T-cell (primary cell): Measurements from ENCODE around the gene LCP2. TPM values are rescaled to one million over a fixed set of nuclear protein-coding genes. Genes with fewer than 3 reads are reported as not detected.

Experiments used
- ATAC-seq, 4 experiments: fragments of 200-7000 bp in 3 of 4; fragments of 150-1000 bp in 1 of 4; cut with Tn5 transposase; replicated peaks in 1 of 4; 1 replicate in 3 of 4; 2 replicates in 1 of 4; pipeline ENCODE4 v1.10.0; 2021; ENCODE audit warnings: moderate library complexity in 3 of 4, mild to moderate bottlenecking in 2 of 4, moderate number of reproducible peaks in 1 of 4
- CTCF ChIA-PET, 2 donors: fragments of 300-600 bp; sonication (Branson Sonifier 250); formaldehyde crosslinking; loops; one replicate each; lab custom pipeline; 2022; ENCODE audit warnings: antibody characterized with exemption in 2 of 2; lab: Charles Lee
- POLR2A ChIA-PET, 2 donors: fragments of 300-600 bp; sonication (Branson Sonifier 250); formaldehyde crosslinking; loops; one replicate each; lab custom pipeline; 2022; ENCODE audit warnings: antibody characterized with exemption in 2 of 2; lab: Charles Lee
- DNase-seq, 35 experiments: peaks; one replicate each; pipeline versions ENCODE4 v3.0.0 to v3.0.0-alpha.2; 2013 to 2023
- H3K27ac ChIP-seq: one replicate; pipeline ENCODE4 v1.5.1; 2013; ENCODE audit warnings: low read length
- H3K27me3 ChIP-seq, 2 experiments: replicated peaks in 1 of 2; 1 replicate in 1 of 2; 2 replicates in 1 of 2; pipeline versions ENCODE4 v1.6.1 to v1.7.0; 2013; ENCODE audit warnings: low read length in 1 of 2, mixed read lengths in 1 of 2; ENCODE audit not compliant: control insufficient read depth in 2 of 2, insufficient read depth in 2 of 2; ENCODE audit errors: extremely low read depth in 1 of 2
- H3K36me3 ChIP-seq, 2 donors: 1 replicate in 1 of 2; 2 replicates in 1 of 2; pipeline versions ENCODE4 v1.6.1 to v1.7.0; 2013; ENCODE audit warnings: low read length in 1 of 2; ENCODE audit not compliant: control insufficient read depth in 2 of 2, insufficient read depth in 1 of 2; ENCODE audit errors: extremely low read depth in 1 of 2
- H3K4me1 ChIP-seq, 2 experiments: 1 replicate in 1 of 2; 2 replicates in 1 of 2; pipeline versions ENCODE4 v1.6.1 to v1.7.0; 2013; ENCODE audit warnings: low read length in 2 of 2, mixed read lengths in 1 of 2; ENCODE audit not compliant: insufficient read depth in 2 of 2, control insufficient read depth in 1 of 2; ENCODE audit errors: extremely low read depth in 1 of 2
- H3K4me3 ChIP-seq, 2 donors: 1 replicate in 1 of 2; 2 replicates in 1 of 2; pipeline versions ENCODE4 v1.5.1 to v1.7.0; 2013; ENCODE audit warnings: mild to moderate bottlenecking in 2 of 2, low read length in 1 of 2, moderate library complexity in 1 of 2; ENCODE audit not compliant: control insufficient read depth in 1 of 2; ENCODE audit errors: extremely low read depth in 1 of 2
- H3K9me3 ChIP-seq: 2 replicates; pipeline ENCODE4 v1.7.0; 2013
- H3K27ac Mint-ChIP-seq, 2 donors: one replicate each; pipeline ENCODE4 v1.8.0; 2020 to 2021; ENCODE audit warnings: mild to moderate bottlenecking in 2 of 2, mixed read lengths in 2 of 2
- H3K27me3 Mint-ChIP-seq, 2 donors: one replicate each; pipeline ENCODE4 v1.8.0; 2021 to 2022; ENCODE audit warnings: mixed read lengths in 2 of 2
- H3K36me3 Mint-ChIP-seq: one replicate; pipeline ENCODE4 v1.8.0; 2021; ENCODE audit warnings: mixed read lengths
- H3K4me1 Mint-ChIP-seq, 3 donors: one replicate each; pipeline ENCODE4 v1.8.0; 2020 to 2022; ENCODE audit warnings: mixed read lengths in 3 of 3, mild to moderate bottlenecking in 1 of 3
- H3K4me3 Mint-ChIP-seq, 3 donors: one replicate each; pipeline ENCODE4 v1.8.0; 2020 to 2022; ENCODE audit warnings: mild to moderate bottlenecking in 3 of 3, mixed read lengths in 3 of 3, moderate library complexity in 3 of 3
- H3K9me3 Mint-ChIP-seq, 3 donors: one replicate each; pipeline ENCODE4 v1.8.0; 2020 to 2022; ENCODE audit warnings: mixed read lengths in 3 of 3
- WGBS: methylation state at CpG from one replicate; pipeline ENCODE4 v1.1.5; 2013; ENCODE audit warnings: missing lambda C conversion rate; ENCODE audit not compliant: insufficient coverage; 5-methylcytosine and 5-hydroxymethylcytosine counted together
- total RNA-seq, 35 experiments: library from RNA in 6 of 35; stranded (reverse) in 6 of 35; fragments of 120-200 nt in 1 of 35; gene quantifications; one replicate each; pipeline versions ENCODE4 v1.2.1 to v1.2.4 and lab custom pipeline; 2013 to 2026

The LCP2 gene
- total RNA-seq, 5 donors from 2014 or later (not counting 1 experiment from before 2014, with no cell fraction given): 355 to 394 (median 374) TPM

DNA sequence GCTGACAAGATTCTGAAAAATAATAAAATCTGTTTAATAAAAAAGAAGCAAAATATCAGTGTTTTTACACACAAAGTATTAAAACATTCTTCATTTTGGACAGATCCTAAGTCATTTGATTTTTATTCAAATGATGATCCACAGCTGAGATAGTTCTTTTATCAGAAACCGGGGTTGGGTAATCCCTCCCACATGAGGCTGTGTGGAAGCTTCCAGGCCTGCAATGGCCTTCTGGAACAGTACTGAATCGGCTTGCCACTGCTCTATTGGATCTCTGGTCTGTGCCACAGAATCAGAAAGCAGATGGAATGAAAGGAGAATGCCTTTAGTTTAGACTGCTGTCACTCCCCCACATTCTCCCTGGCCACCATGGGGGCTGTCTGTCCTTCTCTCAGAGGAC, 70.9 kb downstream of the LCP2 start:
- no peak for ATAC-seq
- H3K9me3 Mint-ChIP-seq: no peaks in the 10 kb centered on the region
- Histone ChIP-seq H3K36me3 (no peaks in the 10 kb centered on the region), H3K4me1 (peaks cover 0 to 5% of the 10 kb centered on the region in 2 experiments), H3K27ac (no peak overlapping the region), H3K4me3 (no peak overlapping the region), H3K9me3 (no peaks in the 10 kb centered on the region), H3K27me3 (no peaks in the 10 kb centered on the region)
- H3K27me3 Mint-ChIP-seq: no peaks in the 10 kb centered on the region
- WGBS: 100% methylated on average over 1 of the region's 2 CpGs
- H3K27ac Mint-ChIP-seq: no peak overlapping the region
- POLR2A ChIA-PET: interaction anchor here in 1 of 2 donors (0.7 kb wide), 1 partner anchor 35 kb away, joined by 3 read pairs; no protein-coding TSS in a partner anchor
- H3K4me3 Mint-ChIP-seq: no peak overlapping the region
- H3K36me3 Mint-ChIP-seq: no peaks in the 10 kb centered on the region
- DNase-seq: no peak
- CTCF ChIA-PET: interaction anchor here (0.8 to 4.6 kb wide), 20 partner anchors 9 to 195 kb away, joined by 3 to 42 read pairs (median 4); no protein-coding TSS in a partner anchor
- peaks cover 4 to 13% (median 4%) of the 10 kb centered on the region in 3 donors for H3K4me1 Mint-ChIP-seq

GRCh38 chr5:170226129-170226615, 71.4 kb downstream of the LCP2 start:
- Mint-ChIP-seq H3K36me3 (no peaks in the 10 kb centered on the region), H3K9me3 (no peaks in the 10 kb centered on the region), H3K27me3 (no peaks in the 10 kb centered on the region), H3K4me1 (peaks cover 4 to 13% (median 4%) of the 10 kb centered on the region in 3 donors), H3K27ac (no peak overlapping the region), H3K4me3 (no peak overlapping the region)
- Histone ChIP-seq H3K9me3 (no peaks in the 10 kb centered on the region), H3K27me3 (no peaks in the 10 kb centered on the region), H3K36me3 (no peaks in the 10 kb centered on the region), H3K4me3 (no peak overlapping the region), H3K4me1 (peaks cover 0 to 5% of the 10 kb centered on the region in 2 experiments), H3K27ac (no peak overlapping the region)
- DNase-seq (no peak), ATAC-seq (no peak)
- 98% methylated on average over 4 of the region's 9 CpGs for WGBS
- ChIA-PET POLR2A (interaction anchor here in 1 of 2 donors (0.6 kb wide), 1 partner anchor 37 kb away, joined by 4 read pairs; no protein-coding TSS in a partner anchor), CTCF (interaction anchor here (0.6 to 4.6 kb wide), 24 partner anchors 9 to 209 kb away, joined by 3 to 42 read pairs (median 4); no protein-coding TSS in a partner anchor)

DNA sequence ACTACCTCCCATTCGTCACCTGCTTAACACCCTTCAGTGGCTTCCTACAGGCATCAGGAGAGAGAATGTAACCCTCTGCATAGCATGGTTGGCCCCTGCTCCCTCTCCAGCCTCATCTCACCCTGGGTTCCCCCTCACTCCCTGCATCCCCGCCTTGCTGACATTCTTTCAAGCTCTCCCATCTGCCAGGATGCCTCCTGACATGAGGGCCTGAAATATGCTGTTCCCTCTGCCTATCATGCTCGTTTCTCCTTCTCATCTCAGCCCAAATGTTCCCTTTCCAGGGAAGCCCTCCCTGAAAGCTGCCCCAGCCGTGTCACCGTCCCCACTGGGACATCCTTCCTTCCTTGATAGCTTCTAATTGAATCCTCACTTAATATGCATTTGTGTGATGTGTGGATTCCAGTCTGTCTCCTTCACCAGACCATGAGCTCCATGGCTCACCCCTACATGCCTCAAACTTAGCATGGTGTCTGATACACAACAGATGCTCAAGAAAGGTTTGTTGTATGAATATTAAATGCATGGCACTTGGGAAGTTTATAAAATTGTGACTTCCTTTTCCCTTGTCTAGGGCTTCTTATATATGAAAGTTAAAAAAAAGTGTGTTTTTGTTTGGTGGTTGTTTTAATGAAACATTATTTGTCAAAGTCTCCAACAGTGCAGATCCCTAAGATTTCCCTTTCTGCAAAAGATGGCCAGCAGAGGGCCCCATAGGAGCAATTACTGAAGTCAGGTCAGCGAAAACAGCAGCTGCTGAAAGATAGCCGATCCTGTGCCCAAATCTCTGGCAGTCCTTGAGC, 72.0 kb downstream of the LCP2 start:
- H3K9me3 ChIP-seq: no peaks in the 10 kb centered on the region

DNA sequence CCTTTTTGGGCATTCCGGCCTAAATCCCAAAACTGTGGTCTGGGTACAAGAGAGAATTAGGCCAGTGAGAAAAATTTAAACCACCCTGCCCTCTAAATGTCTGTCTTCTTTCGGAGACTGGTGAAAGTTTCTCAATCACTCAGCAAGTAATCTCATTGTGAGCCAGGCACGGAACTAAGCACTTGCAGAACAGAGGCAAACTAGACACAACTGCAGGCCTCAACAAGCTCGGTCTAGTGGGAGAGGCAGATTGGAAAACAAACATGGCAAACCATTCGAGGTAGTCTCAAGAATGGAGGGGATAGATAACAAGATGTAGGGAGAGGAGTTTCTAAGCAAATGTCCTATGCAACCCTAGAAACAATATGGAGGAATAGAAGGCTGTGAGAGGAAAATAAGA, 73.7 kb downstream of the LCP2 start:
- Mint-ChIP-seq H3K4me1 (peaks cover 4 to 13% (median 4%) of the 10 kb centered on the region in 3 donors), H3K4me3 (no peak overlapping the region), H3K27ac (no peak overlapping the region), H3K9me3 (no peaks in the 10 kb centered on the region), H3K27me3 (no peaks in the 10 kb centered on the region), H3K36me3 (no peaks in the 10 kb centered on the region)
- no peaks in the 10 kb centered on the region for H3K36me3 ChIP-seq
- no peak for ATAC-seq
- H3K27ac ChIP-seq: no peak overlapping the region
- H3K4me1 ChIP-seq: peaks cover 0 to 5% of the 10 kb centered on the region in 2 experiments
- no peak for DNase-seq
- no peaks in the 10 kb centered on the region for H3K9me3 ChIP-seq
- WGBS: 100% methylated on average over 1 of the region's 5 CpGs
- no peaks in the 10 kb centered on the region for H3K27me3 ChIP-seq
- CTCF ChIA-PET: interaction anchor here (0.6 to 2.3 kb wide), 7 partner anchors 43 to 416 kb away, joined by 3 to 15 read pairs (median 4); no protein-coding TSS in a partner anchor
- POLR2A ChIA-PET: no interaction called here
- no peak overlapping the region for H3K4me3 ChIP-seq

More for the DNA sequence above, 72.0 kb downstream of the LCP2 start:
- Histone ChIP-seq H3K4me1 (peaks cover 0 to 5% of the 10 kb centered on the region in 2 experiments), H3K27me3 (no peaks in the 10 kb centered on the region), H3K4me3 (no peak overlapping the region), H3K36me3 (no peaks in the 10 kb centered on the region), H3K27ac (no peak overlapping the region)
- ChIA-PET POLR2A (interaction anchor here in 1 of 2 donors (0.6 kb wide), 1 partner anchor 37 kb away, joined by 4 read pairs; no protein-coding TSS in a partner anchor), CTCF (interaction anchor here (0.5 to 4.6 kb wide), 26 partner anchors 8 to 210 kb away, joined by 3 to 42 read pairs (median 4); no protein-coding TSS in a partner anchor)
- DNase-seq (peak; percentile 37 to 85 (median 71)), ATAC-seq (peak; percentile 54 to 82 (median 67))
- Mint-ChIP-seq H3K4me3 (no peak overlapping the region), H3K27ac (no peak overlapping the region), H3K36me3 (no peaks in the 10 kb centered on the region), H3K4me1 (peaks cover 4 to 13% (median 4%) of the 10 kb centered on the region in 3 donors), H3K27me3 (no peaks in the 10 kb centered on the region), H3K9me3 (no peaks in the 10 kb centered on the region)
- 29% methylated on average over 4 of the region's 7 CpGs for WGBS

- H3K27ac Mint-ChIP-seq: no peak overlapping the region
- H3K9me3 Mint-ChIP-seq: no peaks in the 10 kb centered on the region
- H3K4me3 Mint-ChIP-seq: no peak overlapping the region
- H3K9me3 ChIP-seq: no peaks in the 10 kb centered on the region
- peaks cover 4 to 13% (median 4%) of the 10 kb centered on the region in 3 donors for H3K4me1 Mint-ChIP-seq
- H3K36me3 Mint-ChIP-seq: no peaks in the 10 kb centered on the region
- no peak overlapping the region for H3K27ac ChIP-seq
- ChIA-PET CTCF (interaction anchor here (0.6 to 2.3 kb wide), 8 partner anchors 44 to 417 kb away, joined by 3 to 15 read pairs (median 4); no protein-coding TSS in a partner anchor), POLR2A (no interaction called here)
- H3K27me3 Mint-ChIP-seq: no peaks in the 10 kb centered on the region
- H3K4me3 ChIP-seq: no peak overlapping the region
- no peak for DNase-seq
- H3K36me3 ChIP-seq: no peaks in the 10 kb centered on the region
- H3K27me3 ChIP-seq: no peaks in the 10 kb centered on the region
- ATAC-seq: no peak
- peaks cover 0 to 5% of the 10 kb centered on the region in 2 experiments for H3K4me1 ChIP-seq
These were observed 74.2 kb downstream of the LCP2 start for GRCh38 chr5:170223360-170223759.

DNA sequence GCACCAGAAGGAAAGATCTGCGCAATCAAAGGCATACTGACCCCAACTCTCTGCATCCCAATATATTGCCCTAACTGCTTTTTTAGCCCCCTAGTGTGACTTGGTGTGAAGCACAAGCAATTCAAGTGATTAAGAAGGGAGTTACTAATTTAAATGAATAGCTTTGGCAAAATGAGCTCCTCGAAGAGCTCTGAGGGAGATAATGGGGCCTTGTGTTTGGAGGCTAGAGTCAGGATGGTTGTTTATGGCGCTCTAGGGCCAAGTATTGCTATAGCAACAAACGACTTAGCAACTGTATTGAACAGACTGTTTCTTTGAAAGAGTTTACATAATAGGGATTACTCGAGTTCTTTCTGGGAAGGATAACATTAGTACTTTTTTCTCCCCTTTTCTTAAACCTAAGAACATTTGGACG, 76.2 kb downstream of the LCP2 start:
- Histone ChIP-seq H3K9me3 (no peaks in the 10 kb centered on the region), H3K36me3 (no peaks in the 10 kb centered on the region), H3K4me1 (peaks cover 0 to 5% of the 10 kb centered on the region in 2 experiments), H3K27me3 (no peaks in the 10 kb centered on the region), H3K27ac (no peak overlapping the region), H3K4me3 (no peak overlapping the region)
- Mint-ChIP-seq H3K4me1 (peaks cover 4 to 6% (median 4%) of the 10 kb centered on the region in 3 donors), H3K27me3 (peaks cover 0 to under 1% of the 10 kb centered on the region in 2 donors), H3K36me3 (no peaks in the 10 kb centered on the region), H3K9me3 (no peaks in the 10 kb centered on the region), H3K4me3 (no peak overlapping the region), H3K27ac (no peak overlapping the region)
- CTCF ChIA-PET: interaction anchor here in 1 of 2 donors (0.7 kb wide), 1 partner anchor 117 kb away, joined by 3 read pairs; no protein-coding TSS in a partner anchor
- DNase-seq (no peak), ATAC-seq (no peak)
- POLR2A ChIA-PET: no interaction called here
- 85% methylated on average over 2 of the region's 6 CpGs for WGBS
